A172 (cell line): Measurements from ENCODE around the gene MYH11. TPM values are rescaled to one million over a fixed set of nuclear protein-coding genes. Genes with fewer than 3 reads are reported as not detected.
"Not testable (repeated sequence)": the region's sequence is repeated elsewhere in the genome, so short reads cannot be mapped to it uniquely, and the experiment has no call there.

Source experiments
- DNase-seq: peaks from one replicate; pipeline ENCODE4 v3.0.0-alpha.2; 2015; ENCODE audit warnings: low spot score
- total RNA-seq: library from RNA; depleted of rRNA; stranded (reverse); fragments of >200 nt; shearing (Covaris generic); gene quantifications from 2 replicates; pipeline ENCODE4 v1.2.3, GENCODE V29; 2014

Gene MYH11
- total RNA-seq, 1 experiment from 2014 or later: not detected

- DNase-seq: no peak
Measured at GRCh38 chr16:15810949-15811348, 45.9 kb downstream of the MYH11 start.

GRCh38 chr16:15810411-15810810 lies 46.4 kb downstream of the MYH11 start:
- no peak for DNase-seq

- DNase-seq: not testable (repeated sequence)
Measured at GRCh38 chr16:15809297-15809696, 47.5 kb downstream of the MYH11 start.

GRCh38 chr16:15808071-15808470 lies 48.8 kb downstream of the MYH11 start:
- no peak for DNase-seq

GRCh38 chr16:15807603-15808009 lies 49.2 kb downstream of the MYH11 start:
- DNase-seq: no peak

- no peak for DNase-seq
Measured at GRCh38 chr16:15803618-15804017, 53.2 kb downstream of the MYH11 start.

- no peak for DNase-seq
Measured at GRCh38 chr16:15799851-15800495, 56.9 kb downstream of the MYH11 start.

- no peak for DNase-seq
Measured at GRCh38 chr16:15798671-15799070, 58.2 kb downstream of the MYH11 start.

- no peak for DNase-seq
Measured at GRCh38 chr16:15796885-15797284, 59.9 kb downstream of the MYH11 start.

GRCh38 chr16:15795615-15796014 lies 61.2 kb downstream of the MYH11 start:
- no peak for DNase-seq

- no peak for DNase-seq
Measured at GRCh38 chr16:15792563-15792971, 64.3 kb downstream of the MYH11 start.

- no peak for DNase-seq
Measured at GRCh38 chr16:15790458-15790857, 66.4 kb downstream of the MYH11 start.

- not testable (repeated sequence) for DNase-seq
Measured at GRCh38 chr16:15789816-15790215, 67.0 kb downstream of the MYH11 start.

GRCh38 chr16:15788846-15789239 lies 68.0 kb downstream of the MYH11 start:
- no peak for DNase-seq

GRCh38 chr16:15786501-15786900 lies 70.3 kb downstream of the MYH11 start:
- DNase-seq: no peak

GRCh38 chr16:15785386-15786059 lies 71.3 kb downstream of the MYH11 start:
- no peak for DNase-seq

GRCh38 chr16:15783985-15784384 lies 72.8 kb downstream of the MYH11 start:
- DNase-seq: no peak

- no peak for DNase-seq
Measured at GRCh38 chr16:15782573-15783365, 74.1 kb downstream of the MYH11 start.

GRCh38 chr16:15781650-15782049 lies 75.2 kb downstream of the MYH11 start:
- DNase-seq: no peak

GRCh38 chr16:15780805-15781204 lies 76.0 kb downstream of the MYH11 start:
- no peak for DNase-seq

GRCh38 chr16:15779664-15780351 lies 77.0 kb downstream of the MYH11 start:
- DNase-seq: no peak

GRCh38 chr16:15778999-15779614 lies 77.7 kb downstream of the MYH11 start:
- no peak for DNase-seq
